H1 (cell line): ENCODE results near the gene ADARB2. TPM values are rescaled to one million over a fixed set of nuclear protein-coding genes. Genes with fewer than 3 reads are reported as not detected.

ENCODE experiments used
- CHD2 ChIP-seq: IDR thresholded peaks from 2 replicates; pipeline ENCODE4 v1.6.1; 2012; ENCODE audit warnings: low read length, improper control_type of control experiment
- MAX ChIP-seq: IDR thresholded peaks from 2 replicates; pipeline ENCODE4 v1.6.1; 2012; ENCODE audit warnings: inconsistent platforms
- polyA plus RNA-seq, 7 experiments: library from polyadenylated mRNA; depleted of rRNA in 3 of 7; stranded (reverse) in 5 of 7; unstranded in 2 of 7; fragments of >200 nt in 5 of 7; fragments of 200-250 nt in 2 of 7; gene quantifications; 1 replicate in 5 of 7; 2 replicates in 1 of 7; 4 replicates in 1 of 7; pipeline versions ENCODE4 v1.2.1 to v1.2.3, GENCODE V29; 2011 to 2013; ENCODE audit warnings: missing spikeins in 2 of 7, mixed read lengths in 2 of 7
- total RNA-seq: library from RNA; stranded (reverse); fragmentation: NEBNext Ultra II Directional; extraction: Animal tissue kit (Norgen Biotek cat#: 25700); gene quantifications from 2 replicates; pipeline ENCODE4 v1.2.1, GENCODE V29; 2021

Gene ADARB2
- total and polyA plus RNA-seq, 2 of the 8 experiments (the other 6 are each of a cell fraction or from before 2014, with no cell fraction given), result 2.2 to 2.8 TPM

DNA sequence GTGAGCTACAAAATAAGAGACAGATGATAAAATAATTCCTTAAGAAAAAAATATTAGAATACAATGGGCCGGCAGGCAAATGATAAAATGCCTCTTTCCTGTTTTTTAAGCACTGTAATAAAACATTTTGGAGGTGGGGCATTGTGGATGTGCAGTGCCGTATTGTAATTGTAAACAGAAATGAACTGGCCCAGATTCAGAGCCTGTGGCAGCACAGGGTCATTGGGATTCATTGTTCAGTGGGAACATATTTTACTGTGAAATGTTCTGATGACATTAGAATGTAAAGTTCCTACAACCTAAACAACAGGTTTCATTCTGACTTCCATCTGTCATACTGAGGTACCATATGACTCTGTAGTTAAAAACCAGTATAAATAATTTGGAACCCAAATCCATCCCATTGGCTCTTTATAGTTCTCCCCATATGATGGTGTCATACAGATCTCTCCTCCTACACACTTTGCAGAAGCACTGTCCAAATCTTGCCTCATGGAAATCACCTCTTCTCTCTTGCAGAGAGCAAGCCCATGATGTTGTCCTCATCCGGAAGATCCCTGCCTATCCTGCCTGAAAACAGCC lies 416.5 kb downstream of the ADARB2 start (continued):
- TF ChIP-seq MAX (no peak), CHD2 (no peak)
